HEK293 (cell line): Measurements from ENCODE around the gene MAML3.

Experiments
- BCL6B ChIP-seq: fragments of 450-650 bp; formaldehyde crosslinking; IDR thresholded peaks from 2 replicates; pipeline ENCODE4 v1.5.1; 2017; ENCODE audit warnings: missing biosample characterization, missing genetic modification characterization
- HOXD13 ChIP-seq: sonication (generic); formaldehyde crosslinking; IDR thresholded peaks from 2 replicates; pipeline ENCODE4 v1.8.0; 2022; ENCODE audit warnings: missing genetic modification reagents, borderline replicate concordance
- IKZF3 ChIP-seq: fragments of 450-650 bp; IDR thresholded peaks from 2 replicates; pipeline ENCODE4 v1.5.0; 2018; ENCODE audit warnings: missing biosample characterization, mild to moderate bottlenecking, missing genetic modification characterization, moderate library complexity
- INSM2 ChIP-seq: fragments of 450-650 bp; formaldehyde crosslinking; IDR thresholded peaks from 2 replicates; pipeline ENCODE4 v1.5.1; 2016; ENCODE audit warnings: missing biosample characterization, missing genetic modification characterization
- KLF8 ChIP-seq: fragments of 450-650 bp; formaldehyde crosslinking; IDR thresholded peaks from 2 replicates; pipeline ENCODE4 v1.5.1; 2016; ENCODE audit warnings: missing biosample characterization, missing genetic modification characterization
- KLF9 ChIP-seq: fragments of 450-650 bp; formaldehyde crosslinking; IDR thresholded peaks from 2 replicates; pipeline ENCODE4 v1.5.1; 2016; ENCODE audit warnings: missing biosample characterization, missing genetic modification characterization, low read depth
- MYNN ChIP-seq: fragments of 450-650 bp; formaldehyde crosslinking; IDR thresholded peaks from 2 replicates; pipeline ENCODE4 v1.5.1; 2016; ENCODE audit warnings: missing biosample characterization, missing genetic modification characterization, borderline replicate concordance
- PBX3 ChIP-seq: sonication (generic); formaldehyde crosslinking; IDR thresholded peaks from 2 replicates; pipeline ENCODE4 v1.8.1; 2022; ENCODE audit warnings: mild to moderate bottlenecking, moderate library complexity, missing genetic modification reagents
- SCRT1 ChIP-seq: fragments of 450-650 bp; formaldehyde crosslinking; IDR thresholded peaks from 2 replicates; pipeline ENCODE4 v1.5.1; 2016; ENCODE audit warnings: missing biosample characterization, missing genetic modification characterization, borderline replicate concordance
- SP3 ChIP-seq: fragments of 450-650 bp; formaldehyde crosslinking; IDR thresholded peaks from 2 replicates; pipeline ENCODE4 v1.5.1; 2016; ENCODE audit warnings: missing biosample characterization, missing genetic modification characterization
- ZBTB1 ChIP-seq: fragments of 450-650 bp; formaldehyde crosslinking; IDR thresholded peaks from 2 replicates; pipeline ENCODE4 v1.5.1; 2016; ENCODE audit warnings: missing biosample characterization, missing genetic modification characterization
- ZBTB17 ChIP-seq: fragments of 450-650 bp; formaldehyde crosslinking; IDR thresholded peaks from 2 replicates; pipeline ENCODE4 v1.5.1; 2016; ENCODE audit warnings: missing biosample characterization, missing genetic modification characterization
- ZFP69B ChIP-seq: fragments of 450-650 bp; formaldehyde crosslinking; IDR thresholded peaks from 2 replicates; pipeline ENCODE4 v1.5.1; 2016; ENCODE audit warnings: missing biosample characterization, missing genetic modification characterization
- ZIC2 ChIP-seq: fragments of 450-650 bp; formaldehyde crosslinking; IDR thresholded peaks from 2 replicates; pipeline ENCODE4 v1.5.1; 2016; ENCODE audit warnings: missing biosample characterization, missing genetic modification characterization
- ZNF138 ChIP-seq: fragments of 450-650 bp; formaldehyde crosslinking; IDR thresholded peaks from 2 replicates; pipeline ENCODE4 v1.5.1; 2016; ENCODE audit warnings: missing biosample characterization, missing genetic modification characterization, borderline replicate concordance
- ZNF140 ChIP-seq: fragments of 450-650 bp; formaldehyde crosslinking; IDR thresholded peaks from 2 replicates; pipeline ENCODE4 v1.5.1; 2016; ENCODE audit warnings: missing biosample characterization, missing genetic modification characterization
- ZNF155 ChIP-seq: fragments of 450-650 bp; formaldehyde crosslinking; IDR thresholded peaks from 2 replicates; pipeline ENCODE4 v1.5.1; 2016; ENCODE audit warnings: missing biosample characterization, missing genetic modification characterization
- ZNF266 ChIP-seq: fragments of 450-650 bp; formaldehyde crosslinking; IDR thresholded peaks from 2 replicates; pipeline ENCODE4 v1.5.1; 2016; ENCODE audit warnings: missing biosample characterization, missing genetic modification characterization, low read depth
- ZNF311 ChIP-seq: fragments of 450-650 bp; formaldehyde crosslinking; IDR thresholded peaks from 2 replicates; pipeline ENCODE4 v1.5.1; 2017; ENCODE audit warnings: missing biosample characterization, missing genetic modification characterization, borderline replicate concordance
- ZNF366 ChIP-seq: fragments of 450-650 bp; formaldehyde crosslinking; conservative IDR thresholded peaks from 2 replicates; pipeline ENCODE4 v1.5.1; 2016; ENCODE audit warnings: missing biosample characterization, missing genetic modification characterization
- ZNF423 ChIP-seq: fragments of 450-650 bp; formaldehyde crosslinking; IDR thresholded peaks from 2 replicates; pipeline ENCODE4 v1.5.1; 2016; ENCODE audit warnings: missing biosample characterization, missing genetic modification characterization
- ZNF548 ChIP-seq: fragments of 450-650 bp; formaldehyde crosslinking; IDR thresholded peaks from 2 replicates; pipeline ENCODE4 v1.5.1; 2016; ENCODE audit warnings: missing biosample characterization, missing genetic modification characterization
- ZNF596 ChIP-seq: fragments of 450-650 bp; IDR thresholded peaks from 2 replicates; pipeline ENCODE4 v1.5.0; 2018; ENCODE audit warnings: missing biosample characterization, mild to moderate bottlenecking, missing genetic modification characterization, moderate library complexity
- ZNF624 ChIP-seq: fragments of 450-650 bp; formaldehyde crosslinking; IDR thresholded peaks from 2 replicates; pipeline ENCODE4 v1.5.1; 2017; ENCODE audit warnings: missing biosample characterization, missing genetic modification characterization
- ZNF626 ChIP-seq: fragments of 450-650 bp; sonication (Bioruptor Pico); formaldehyde crosslinking; IDR thresholded peaks from 2 replicates; pipeline ENCODE4 v1.5.1; 2018; ENCODE audit warnings: missing biosample characterization, missing genetic modification characterization, inconsistent platforms
- ZNF629 ChIP-seq: fragments of 450-650 bp; formaldehyde crosslinking; IDR thresholded peaks from 2 replicates; pipeline ENCODE4 v1.5.1; 2017; ENCODE audit warnings: missing biosample characterization, missing genetic modification characterization
- ZNF777 ChIP-seq: fragments of 450-650 bp; formaldehyde crosslinking; IDR thresholded peaks from 2 replicates; pipeline ENCODE4 v1.5.1; 2017; ENCODE audit warnings: missing biosample characterization, missing genetic modification characterization, borderline replicate concordance
- ZSCAN23 ChIP-seq: fragments of 450-650 bp; formaldehyde crosslinking; IDR thresholded peaks from 2 replicates; pipeline ENCODE4 v1.5.1; 2016; ENCODE audit warnings: missing biosample characterization, missing genetic modification characterization
- TF ChIP-seq, protein P1 (sequence below): fragments of 450-650 bp; formaldehyde crosslinking; conservative IDR thresholded peaks from 2 replicates; pipeline ENCODE4 v1.5.1; 2016; ENCODE audit warnings: low read depth, missing biosample characterization, missing genetic modification characterization
- TF ChIP-seq, protein P2 (sequence below): fragments of 450-650 bp; formaldehyde crosslinking; IDR thresholded peaks from 2 replicates; pipeline ENCODE4; 2016; ENCODE audit warnings: missing biosample characterization, missing genetic modification characterization

MAML3 gene

GRCh38 chr4:140153718-140154571, at the start of gene MAML3 (continued):
- TF ChIP-seq, protein P1, sequence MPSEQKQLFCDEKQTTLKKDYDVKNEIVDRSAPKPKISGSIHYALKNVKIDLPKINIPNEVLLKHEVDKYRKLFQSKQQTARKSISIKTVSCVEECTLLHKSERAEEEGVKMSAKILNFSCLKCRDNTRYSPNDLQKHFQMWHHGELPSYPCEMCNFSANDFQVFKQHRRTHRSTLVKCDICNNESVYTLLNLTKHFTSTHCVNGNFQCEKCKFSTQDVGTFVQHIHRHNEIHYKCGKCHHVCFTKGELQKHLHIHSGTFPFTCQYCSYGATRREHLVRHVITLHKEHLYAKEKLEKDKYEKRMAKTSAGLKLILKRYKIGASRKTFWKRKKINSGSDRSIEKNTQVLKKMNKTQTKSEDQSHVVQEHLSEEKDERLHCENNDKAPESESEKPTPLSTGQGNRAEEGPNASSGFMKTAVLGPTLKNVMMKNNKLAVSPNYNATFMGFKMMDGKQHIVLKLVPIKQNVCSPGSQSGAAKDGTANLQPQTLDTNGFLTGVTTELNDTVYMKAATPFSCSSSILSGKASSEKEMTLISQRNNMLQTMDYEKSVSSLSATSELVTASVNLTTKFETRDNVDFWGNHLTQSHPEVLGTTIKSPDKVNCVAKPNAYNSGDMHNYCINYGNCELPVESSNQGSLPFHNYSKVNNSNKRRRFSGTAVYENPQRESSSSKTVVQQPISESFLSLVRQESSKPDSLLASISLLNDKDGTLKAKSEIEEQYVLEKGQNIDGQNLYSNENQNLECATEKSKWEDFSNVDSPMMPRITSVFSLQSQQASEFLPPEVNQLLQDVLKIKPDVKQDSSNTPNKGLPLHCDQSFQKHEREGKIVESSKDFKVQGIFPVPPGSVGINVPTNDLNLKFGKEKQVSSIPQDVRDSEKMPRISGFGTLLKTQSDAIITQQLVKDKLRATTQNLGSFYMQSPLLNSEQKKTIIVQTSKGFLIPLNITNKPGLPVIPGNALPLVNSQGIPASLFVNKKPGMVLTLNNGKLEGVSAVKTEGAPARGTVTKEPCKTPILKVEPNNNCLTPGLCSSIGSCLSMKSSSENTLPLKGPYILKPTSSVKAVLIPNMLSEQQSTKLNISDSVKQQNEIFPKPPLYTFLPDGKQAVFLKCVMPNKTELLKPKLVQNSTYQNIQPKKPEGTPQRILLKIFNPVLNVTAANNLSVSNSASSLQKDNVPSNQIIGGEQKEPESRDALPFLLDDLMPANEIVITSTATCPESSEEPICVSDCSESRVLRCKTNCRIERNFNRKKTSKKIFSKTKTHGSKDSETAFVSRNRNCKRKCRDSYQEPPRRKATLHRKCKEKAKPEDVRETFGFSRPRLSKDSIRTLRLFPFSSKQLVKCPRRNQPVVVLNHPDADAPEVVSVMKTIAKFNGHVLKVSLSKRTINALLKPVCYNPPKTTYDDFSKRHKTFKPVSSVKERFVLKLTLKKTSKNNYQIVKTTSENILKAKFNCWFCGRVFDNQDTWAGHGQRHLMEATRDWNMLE, result no peak; the same call in 1 of the 2 replicates
- TF ChIP-seq ZBTB17 (tag by site-specific recombination) (peak; percentile 86), ZNF596 (tag by site-specific recombination) (peak; percentile 79), ZNF138 (no peak), ZNF626 (tag by site-specific recombination) (0 out of 2 replicates have a peak, but pooled peaks have one; percentile 41), INSM2 (peak; percentile 63; the same call in 1 of the 2 replicates), IKZF3 (peak; percentile 85), KLF8 (tag by site-specific recombination) (peak; percentile 80; the same call in 1 of the 2 replicates), ZNF624 (no peak), ZNF629 (tag by site-specific recombination) (peak; percentile 68), PBX3 (CRISPR knock-in tag) (0 out of 2 replicates have a peak, but pooled peaks have one; percentile 40), ZNF366 (tag by site-specific recombination) (peak; percentile 96), ZIC2 (peak; percentile 19; the same call in 1 of the 2 replicates), ZSCAN23 (tag by site-specific recombination) (no peak), ZNF155 (tag by site-specific recombination) (no peak), MYNN (no peak), SP3 (tag by site-specific recombination) (peak; percentile 78), BCL6B (tag by site-specific recombination) (no peak), SCRT1 (tag by site-specific recombination) (no peak), ZNF140 (no peak), ZNF548 (tag by site-specific recombination) (no peak), ZNF266 (tag by site-specific recombination) (no peak), HOXD13 (CRISPR knock-in tag) (no peak), KLF9 (tag by site-specific recombination) (peak; percentile 50; the same call in 1 of the 2 replicates), ZNF311 (tag by site-specific recombination) (no peak), ZNF423 (0 out of 2 replicates have a peak, but pooled peaks have one; percentile 25), ZNF777 (tag by site-specific recombination) (0 out of 2 replicates have a peak, but pooled peaks have one; percentile 11), ZBTB1 (tag by site-specific recombination) (peak; percentile 61; the same call in 1 of the 2 replicates), ZFP69B (no peak; the same call in none of the 2 replicates)
- TF ChIP-seq, protein P2, sequence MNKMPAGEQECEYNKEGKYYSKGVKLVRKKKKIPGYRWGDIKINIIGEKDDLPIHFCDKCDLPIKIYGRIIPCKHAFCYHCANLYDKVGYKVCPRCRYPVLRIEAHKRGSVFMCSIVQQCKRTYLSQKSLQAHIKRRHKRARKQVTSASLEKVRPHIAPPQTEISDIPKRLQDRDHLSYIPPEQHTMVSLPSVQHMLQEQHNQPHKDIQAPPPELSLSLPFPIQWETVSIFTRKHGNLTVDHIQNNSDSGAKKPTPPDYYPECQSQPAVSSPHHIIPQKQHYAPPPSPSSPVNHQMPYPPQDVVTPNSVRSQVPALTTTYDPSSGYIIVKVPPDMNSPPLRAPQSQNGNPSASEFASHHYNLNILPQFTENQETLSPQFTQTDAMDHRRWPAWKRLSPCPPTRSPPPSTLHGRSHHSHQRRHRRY, result no peak
